ENCODE data around the gene HS6ST3. TPM values are rescaled to one million over a fixed set of nuclear protein-coding genes. Genes with fewer than 3 reads are reported as not detected.
"Not testable (repeated sequence)": the region's sequence is repeated elsewhere in the genome, so short reads cannot be mapped to it uniquely, and the experiment has no call there.

The HS6ST3 gene
- total RNA-seq, 1 donor, result under 0.01 TPM

DNA sequence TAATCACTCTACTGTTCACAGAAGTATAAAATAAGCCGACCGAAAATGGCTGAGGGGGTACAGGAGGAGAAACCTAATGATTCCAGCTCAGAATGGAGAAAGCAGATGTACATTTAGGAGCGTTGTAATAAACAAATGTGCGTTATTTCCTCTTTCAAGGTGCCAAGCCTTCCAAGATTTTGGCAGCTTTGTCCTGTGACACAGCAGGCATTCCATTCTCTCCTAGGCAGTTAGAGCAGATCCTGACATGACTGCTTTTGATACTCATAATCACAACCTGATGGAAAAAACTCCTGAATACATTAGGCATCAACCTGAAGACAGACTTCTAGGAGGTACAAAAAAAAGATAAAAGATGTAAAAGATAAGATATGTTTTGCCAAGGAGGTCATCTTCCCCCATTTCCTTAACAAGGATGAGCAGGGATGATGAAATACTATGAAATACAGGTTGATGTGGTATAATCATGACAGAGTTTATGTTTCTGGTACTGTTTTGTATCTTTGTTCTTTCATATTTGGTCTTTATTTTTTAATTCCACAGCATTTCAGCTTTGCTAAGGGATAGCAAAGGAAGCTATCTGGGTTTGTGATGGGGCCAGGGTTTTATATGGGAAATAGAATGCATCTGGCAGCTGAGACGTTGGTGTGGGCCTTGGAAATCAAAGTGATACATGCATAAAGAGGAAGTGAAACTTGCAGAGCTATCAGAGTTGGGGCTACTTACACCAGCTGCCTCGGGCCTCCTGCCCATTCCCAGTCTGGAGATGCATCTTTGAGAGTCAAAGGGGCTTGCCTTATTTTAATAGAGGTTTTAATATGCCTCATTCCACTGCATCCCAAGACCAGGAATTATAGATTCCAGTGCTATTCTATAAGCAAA is 681.8 kb downstream of the HS6ST3 start:
- Histone ChIP-seq H3K27me3 (ENCODE audit: insufficient read depth, low read length) (no peaks in the 10 kb centered on the region), H3K4me3 (ENCODE audit: low read length) (no peak overlapping the region), H3K4me1 (ENCODE audit: insufficient read depth, low read length) (no peaks in the 10 kb centered on the region), H3K9me3 (ENCODE audit: low read depth, low read length) (no peaks in the 10 kb centered on the region)

DNA sequence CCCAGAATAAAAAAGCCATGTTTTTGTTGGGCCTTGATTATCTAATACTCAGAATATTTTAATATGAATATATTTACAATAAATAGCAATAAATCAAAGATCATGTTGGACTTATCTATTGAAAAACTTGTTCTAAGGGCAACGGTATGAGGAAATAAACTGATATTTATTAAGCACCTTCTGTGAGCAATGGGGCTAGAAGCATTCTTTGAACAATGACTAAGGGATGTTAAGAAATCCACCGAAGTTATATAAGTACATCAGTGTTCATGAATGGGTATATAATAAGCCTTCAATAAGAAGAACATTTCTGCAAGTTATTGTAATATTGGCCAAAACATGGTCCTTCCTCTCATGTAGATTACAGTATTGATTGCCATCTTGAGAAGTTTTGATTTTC is 682.5 kb downstream of the HS6ST3 start:
- no peaks in the 10 kb centered on the region for H3K27me3 ChIP-seq (ENCODE audit: insufficient read depth, low read length)
- no peak overlapping the region for H3K4me3 ChIP-seq (ENCODE audit: low read length)
- no peaks in the 10 kb centered on the region for H3K9me3 ChIP-seq (ENCODE audit: low read depth, low read length)
- H3K4me1 ChIP-seq (ENCODE audit: insufficient read depth, low read length), result no peaks in the 10 kb centered on the region

DNA sequence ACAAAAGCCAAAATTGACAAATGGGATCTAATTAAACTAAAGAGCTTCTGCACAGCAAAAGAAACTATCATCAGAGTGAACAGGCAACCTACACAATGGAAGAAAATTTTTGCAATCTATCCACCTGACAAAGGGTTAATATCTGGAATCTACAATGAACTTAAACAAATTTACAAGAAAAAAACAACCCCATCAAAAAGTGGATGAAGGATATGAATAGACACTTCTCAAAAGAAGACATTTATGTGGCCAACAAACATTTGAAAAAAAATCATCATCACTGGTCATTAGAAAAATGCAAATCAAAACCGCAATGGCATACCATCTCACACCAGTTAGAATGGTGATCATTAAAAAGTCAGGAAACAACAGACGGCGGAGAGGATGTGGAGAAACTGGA is 688.4 kb downstream of the HS6ST3 start:
- H3K9me3 ChIP-seq (ENCODE audit: low read depth, low read length); H3K4me3 ChIP-seq (ENCODE audit: low read length); H3K4me1 ChIP-seq (ENCODE audit: insufficient read depth, low read length); H3K27me3 ChIP-seq (ENCODE audit: insufficient read depth, low read length): not testable (repeated sequence)

DNA sequence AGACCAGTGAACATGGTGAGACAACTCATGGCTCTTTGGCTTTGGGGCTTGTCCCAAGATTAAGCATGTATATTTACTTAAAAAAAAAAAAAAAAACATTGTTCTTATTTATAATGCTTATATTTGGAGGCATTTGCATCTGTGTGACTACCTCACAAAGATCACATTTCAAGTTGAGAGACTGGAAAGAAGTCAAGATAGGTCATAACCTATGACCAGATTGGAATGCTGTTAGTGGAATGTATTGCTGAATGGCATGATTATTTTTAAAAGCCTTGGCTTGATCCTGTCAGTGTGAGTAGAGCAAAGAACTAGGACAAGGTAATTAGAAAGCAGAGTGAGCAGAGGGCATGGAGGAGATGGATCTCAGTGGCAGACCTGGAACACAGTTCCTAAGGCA is 689.8 kb downstream of the HS6ST3 start:
- Histone ChIP-seq H3K4me1 (ENCODE audit: insufficient read depth, low read length) (no peaks in the 10 kb centered on the region), H3K9me3 (ENCODE audit: low read depth, low read length) (no peaks in the 10 kb centered on the region), H3K27me3 (ENCODE audit: insufficient read depth, low read length) (no peaks in the 10 kb centered on the region), H3K4me3 (ENCODE audit: low read length) (no peak overlapping the region)

DNA sequence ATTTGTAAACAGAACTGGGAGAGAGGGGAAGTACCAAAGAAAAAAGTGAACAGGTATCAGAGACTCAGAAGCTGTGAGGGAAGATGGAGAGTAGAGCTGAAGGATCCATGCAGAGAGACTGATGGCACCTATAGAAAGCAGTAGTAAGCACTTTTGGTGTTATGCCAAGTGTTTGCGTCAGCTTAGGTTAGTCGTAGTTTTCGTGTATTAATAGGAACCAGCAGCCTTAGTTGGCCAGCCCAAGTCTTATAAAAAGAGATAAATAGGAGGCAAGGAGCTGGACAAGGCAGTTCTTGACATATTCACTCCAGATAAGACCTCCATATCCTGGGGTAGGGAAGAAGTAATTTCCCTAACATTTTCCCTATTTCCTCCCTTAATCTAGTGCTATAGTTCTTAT is 690.2 kb downstream of the HS6ST3 start:
- Histone ChIP-seq H3K4me1 (ENCODE audit: insufficient read depth, low read length) (no peaks in the 10 kb centered on the region), H3K4me3 (ENCODE audit: low read length) (no peak overlapping the region), H3K9me3 (ENCODE audit: low read depth, low read length) (no peaks in the 10 kb centered on the region), H3K27me3 (ENCODE audit: insufficient read depth, low read length) (no peaks in the 10 kb centered on the region)

DNA sequence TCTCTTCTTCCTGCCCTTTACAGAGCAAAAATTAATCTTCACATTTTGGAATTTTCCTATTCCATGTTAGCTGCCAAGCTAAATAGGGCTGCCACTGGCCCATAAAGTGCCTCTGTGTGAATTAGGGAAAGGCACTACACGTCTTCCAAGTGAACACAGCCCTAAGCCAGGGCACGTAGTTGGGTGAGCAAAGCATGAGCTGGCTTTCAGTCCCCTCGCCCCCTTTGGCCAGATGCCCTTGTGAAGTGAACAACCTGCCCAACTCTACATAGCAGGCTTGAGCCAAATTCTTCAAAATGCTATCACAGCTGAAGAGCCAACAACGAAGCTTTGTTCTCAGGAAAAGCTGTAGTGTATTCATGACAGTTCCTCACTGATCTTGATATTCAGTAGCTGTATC is 691.2 kb downstream of the HS6ST3 start:
- no peaks in the 10 kb centered on the region for H3K9me3 ChIP-seq (ENCODE audit: low read depth, low read length)
- H3K27me3 ChIP-seq (ENCODE audit: insufficient read depth, low read length), result no peaks in the 10 kb centered on the region
- no peak overlapping the region for H3K4me3 ChIP-seq (ENCODE audit: low read length)
- H3K4me1 ChIP-seq (ENCODE audit: insufficient read depth, low read length), result no peaks in the 10 kb centered on the region

DNA sequence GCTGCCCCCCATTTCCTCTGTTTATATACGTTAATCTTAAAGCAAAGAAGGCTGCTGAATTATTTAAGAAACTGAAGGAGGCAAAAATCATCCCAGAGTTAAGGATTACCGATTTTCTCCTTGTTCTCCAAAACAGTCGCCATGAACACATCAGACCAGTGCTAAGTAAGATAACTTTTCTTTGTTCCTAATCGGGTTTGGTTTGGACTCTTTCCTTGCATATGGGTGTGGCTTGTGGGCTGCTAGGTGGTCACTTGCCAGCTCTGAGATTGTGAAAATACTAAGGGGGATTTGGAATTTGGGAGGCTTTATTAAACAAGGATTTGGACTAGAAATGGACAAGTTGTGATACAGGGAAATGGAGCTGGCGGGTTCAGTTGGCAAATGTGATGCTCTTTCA is 692.3 kb downstream of the HS6ST3 start:
- Histone ChIP-seq H3K4me1 (ENCODE audit: insufficient read depth, low read length) (no peaks in the 10 kb centered on the region), H3K9me3 (ENCODE audit: low read depth, low read length) (no peaks in the 10 kb centered on the region), H3K4me3 (ENCODE audit: low read length) (no peak overlapping the region), H3K27me3 (ENCODE audit: insufficient read depth, low read length) (no peaks in the 10 kb centered on the region)

DNA sequence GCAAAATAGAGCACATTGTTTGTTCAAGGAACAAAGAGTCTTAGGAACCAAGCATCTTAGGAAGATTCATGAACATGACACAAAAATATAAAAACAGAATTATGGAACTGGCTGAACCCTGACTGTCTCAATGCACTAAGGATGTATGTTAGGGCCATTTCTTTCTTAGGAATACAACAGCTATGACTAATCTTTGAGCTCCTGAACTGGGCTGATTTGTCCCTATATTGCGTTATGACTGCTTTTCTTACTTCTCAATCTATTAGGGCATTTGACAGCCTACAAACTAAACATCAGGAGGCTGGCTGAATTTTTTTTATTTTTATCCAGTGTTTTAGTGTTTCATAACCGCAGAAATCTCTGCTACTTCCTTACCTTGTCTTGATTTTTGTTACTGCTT is 693.1 kb downstream of the HS6ST3 start:
- Histone ChIP-seq H3K27me3 (ENCODE audit: insufficient read depth, low read length) (no peaks in the 10 kb centered on the region), H3K4me3 (ENCODE audit: low read length) (no peak overlapping the region), H3K9me3 (ENCODE audit: low read depth, low read length) (no peaks in the 10 kb centered on the region), H3K4me1 (ENCODE audit: insufficient read depth, low read length) (no peaks in the 10 kb centered on the region)

DNA sequence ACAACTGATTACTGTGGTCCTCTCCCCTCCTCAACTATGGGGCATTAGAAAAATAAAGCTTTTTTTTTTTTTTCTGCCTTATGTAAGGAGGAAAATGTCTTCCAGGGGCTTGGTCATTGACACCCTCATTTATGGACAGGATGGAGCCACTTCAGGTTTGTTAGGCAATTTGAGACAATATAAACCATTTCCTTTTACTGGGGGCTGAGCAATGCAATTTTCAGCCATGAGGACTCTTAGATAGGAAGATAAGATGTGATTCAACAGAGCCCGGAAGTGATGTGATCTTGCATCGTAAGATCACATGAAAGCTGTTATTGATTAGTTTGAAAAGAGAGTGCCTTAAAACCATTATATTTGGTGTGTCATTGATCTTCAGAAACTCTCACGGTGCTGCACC is 693.6 kb downstream of the HS6ST3 start:
- no peaks in the 10 kb centered on the region for H3K9me3 ChIP-seq (ENCODE audit: low read depth, low read length)
- no peak overlapping the region for H3K4me3 ChIP-seq (ENCODE audit: low read length)

DNA sequence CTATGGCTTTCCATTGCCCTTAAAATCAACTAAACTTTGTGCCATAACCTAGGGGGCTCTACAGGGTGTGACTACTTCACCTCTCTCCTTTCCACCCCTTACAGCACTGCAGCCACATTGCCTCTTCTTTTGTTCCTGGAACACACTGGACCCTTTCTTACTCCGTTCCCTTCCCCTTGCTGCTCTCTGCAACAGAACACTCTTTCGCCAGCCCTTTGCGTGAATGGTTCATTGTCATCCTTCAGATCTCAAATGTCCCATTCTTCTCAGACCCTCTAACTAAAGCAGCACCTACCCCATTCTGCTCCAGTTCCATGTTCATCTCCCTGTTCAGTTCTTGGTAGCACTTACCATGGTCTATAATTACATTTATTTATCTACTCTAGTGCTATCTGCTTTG is 696.1 kb downstream of the HS6ST3 start:
- no peaks in the 10 kb centered on the region for H3K4me1 ChIP-seq (ENCODE audit: insufficient read depth, low read length)

More for the DNA sequence above, 693.6 kb downstream of the HS6ST3 start:
- no peaks in the 10 kb centered on the region for H3K4me1 ChIP-seq (ENCODE audit: insufficient read depth, low read length)
- H3K27me3 ChIP-seq (ENCODE audit: insufficient read depth, low read length), result no peaks in the 10 kb centered on the region

DNA sequence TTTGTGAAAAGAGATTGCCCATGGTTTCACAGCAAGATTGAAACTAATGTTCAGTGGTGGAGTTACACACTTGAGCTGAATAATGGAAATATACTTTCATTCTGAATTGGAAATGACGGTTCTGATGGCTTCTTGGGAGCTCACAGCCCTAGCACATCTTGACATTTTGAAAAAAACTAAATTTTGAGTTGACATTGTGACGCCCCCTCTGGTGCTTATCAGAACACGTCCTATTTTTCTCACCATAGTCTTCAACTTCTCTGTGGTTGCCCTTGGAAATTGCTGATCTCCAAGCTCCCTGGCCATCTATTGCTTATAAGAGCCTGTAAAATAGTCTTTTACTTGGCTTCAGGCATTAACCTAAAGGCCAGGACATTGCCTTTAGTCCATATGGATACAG is 702.3 kb downstream of the HS6ST3 start:
- no peaks in the 10 kb centered on the region for H3K27me3 ChIP-seq (ENCODE audit: insufficient read depth, low read length)
- no peaks in the 10 kb centered on the region for H3K4me1 ChIP-seq (ENCODE audit: insufficient read depth, low read length)
- no peak overlapping the region for H3K4me3 ChIP-seq (ENCODE audit: low read length)
- no peaks in the 10 kb centered on the region for H3K9me3 ChIP-seq (ENCODE audit: low read depth, low read length)

More for the DNA sequence above, 696.1 kb downstream of the HS6ST3 start:
- Histone ChIP-seq H3K9me3 (ENCODE audit: low read depth, low read length) (no peaks in the 10 kb centered on the region), H3K4me3 (ENCODE audit: low read length) (no peak overlapping the region), H3K27me3 (ENCODE audit: insufficient read depth, low read length) (no peaks in the 10 kb centered on the region)

DNA sequence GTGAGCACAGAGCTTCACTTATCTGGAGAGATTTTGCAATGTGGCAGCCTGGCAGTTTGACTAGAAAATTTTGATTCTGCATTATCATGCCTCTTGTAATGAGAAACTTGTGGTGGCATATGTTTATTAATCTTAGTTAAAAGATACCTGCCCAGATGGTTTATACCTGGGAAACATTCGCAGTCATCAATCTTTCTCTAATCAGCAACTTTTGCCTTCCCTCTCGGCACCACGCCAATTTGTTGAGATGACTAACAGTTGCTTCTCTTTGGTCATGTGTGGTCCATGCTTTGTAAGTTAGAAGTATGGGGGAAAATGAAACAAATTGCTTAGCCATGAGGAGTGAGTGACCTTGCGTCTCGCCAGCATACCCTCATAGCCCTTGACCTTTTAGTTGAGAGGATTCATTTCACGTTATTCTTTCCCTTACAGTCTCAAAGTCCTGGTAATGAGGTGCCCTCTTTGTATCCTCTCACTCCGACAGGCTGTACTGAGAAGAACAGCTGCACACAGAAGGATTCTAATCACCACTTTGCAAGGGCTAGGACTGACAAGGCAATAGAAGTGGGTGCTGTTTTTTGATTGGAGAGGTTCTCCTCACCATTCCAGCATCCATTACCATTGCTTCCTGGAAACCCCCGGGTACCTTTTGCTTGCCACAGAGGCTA is 703.0 kb downstream of the HS6ST3 start:
- Histone ChIP-seq H3K27me3 (ENCODE audit: insufficient read depth, low read length) (no peaks in the 10 kb centered on the region), H3K9me3 (ENCODE audit: low read depth, low read length) (no peaks in the 10 kb centered on the region), H3K4me3 (ENCODE audit: low read length) (no peak overlapping the region), H3K4me1 (ENCODE audit: insufficient read depth, low read length) (no peaks in the 10 kb centered on the region)

DNA sequence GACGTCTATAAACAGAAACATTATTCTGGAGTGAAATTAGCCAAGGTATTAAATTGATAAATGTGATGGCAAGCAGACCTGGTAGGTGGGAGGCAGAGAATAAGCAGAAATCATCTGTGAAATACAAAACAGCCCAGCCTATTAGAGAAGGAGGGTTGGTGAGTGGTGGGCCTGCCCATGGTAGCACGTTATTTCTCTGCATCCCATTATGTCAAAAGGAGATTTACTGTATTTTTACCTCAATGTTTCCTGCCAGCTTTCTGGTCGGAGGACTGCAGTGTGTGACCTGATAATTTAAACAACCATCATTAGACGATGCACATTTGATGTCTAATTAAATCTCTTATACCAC is 703.5 kb downstream of the HS6ST3 start:
- H3K4me3 ChIP-seq (ENCODE audit: low read length), result no peak overlapping the region
- no peaks in the 10 kb centered on the region for H3K27me3 ChIP-seq (ENCODE audit: insufficient read depth, low read length)
- H3K9me3 ChIP-seq (ENCODE audit: low read depth, low read length), result no peaks in the 10 kb centered on the region
- H3K4me1 ChIP-seq (ENCODE audit: insufficient read depth, low read length), result no peaks in the 10 kb centered on the region

DNA sequence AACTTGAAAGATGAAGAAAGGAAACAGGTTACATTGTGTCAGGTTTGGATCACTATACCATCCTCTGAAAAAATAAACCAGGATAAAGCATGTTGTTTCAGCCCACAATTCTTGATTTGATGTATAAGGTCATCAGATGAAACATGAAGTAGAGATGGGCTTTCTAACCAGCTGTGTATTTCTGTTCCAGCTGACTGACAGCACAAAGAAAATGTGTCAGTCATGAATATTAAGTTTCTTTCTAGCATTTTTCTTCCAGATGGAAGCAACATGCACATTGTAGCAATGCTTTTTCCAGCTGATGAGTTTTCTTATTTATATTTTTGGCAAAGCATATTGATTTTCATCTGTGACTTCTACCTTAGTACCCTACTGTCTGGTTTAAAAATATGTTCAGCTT is 704.8 kb downstream of the HS6ST3 start:
- Histone ChIP-seq H3K4me1 (ENCODE audit: insufficient read depth, low read length) (no peaks in the 10 kb centered on the region), H3K27me3 (ENCODE audit: insufficient read depth, low read length) (no peaks in the 10 kb centered on the region), H3K4me3 (ENCODE audit: low read length) (no peak overlapping the region), H3K9me3 (ENCODE audit: low read depth, low read length) (no peaks in the 10 kb centered on the region)

DNA sequence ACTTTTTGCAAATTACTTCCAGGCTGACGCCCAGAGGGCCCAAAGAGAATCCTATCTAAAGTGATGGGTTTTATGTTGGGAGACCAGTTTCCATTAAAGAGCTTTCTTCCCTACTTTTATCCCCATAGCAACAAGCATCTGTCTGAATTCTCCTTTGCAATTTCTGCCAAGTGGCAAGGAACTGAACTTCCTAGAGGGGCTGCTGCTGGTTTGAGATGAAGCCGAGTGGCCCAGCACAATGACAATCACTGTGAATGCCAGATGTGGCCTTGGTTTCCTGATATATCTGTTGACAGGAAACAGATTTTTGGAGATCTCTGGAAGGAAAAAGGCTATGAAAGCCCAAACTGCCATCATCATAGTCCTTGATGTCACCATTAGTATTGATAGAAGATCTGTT is 705.8 kb downstream of the HS6ST3 start:
- no peaks in the 10 kb centered on the region for H3K4me1 ChIP-seq (ENCODE audit: insufficient read depth, low read length)
- H3K9me3 ChIP-seq (ENCODE audit: low read depth, low read length), result no peaks in the 10 kb centered on the region
- no peaks in the 10 kb centered on the region for H3K27me3 ChIP-seq (ENCODE audit: insufficient read depth, low read length)
- H3K4me3 ChIP-seq (ENCODE audit: low read length), result no peak overlapping the region

All from mononuclear cell (primary cell).